ENCODE results near the gene TTYH2. TPM values are rescaled to one million over a fixed set of nuclear protein-coding genes. Genes with fewer than 3 reads are reported as not detected.

Gene TTYH2
- total and polyA plus RNA-seq, 2 experiments from 2014 or later: 1.4 to 3.9 TPM

- Histone ChIP-seq H3K4me2 (no peak overlapping the region), H3K9me2 (ENCODE audit: insufficient read depth) (no peaks in the 10 kb centered on the region), H3K27me3 (ENCODE audit: insufficient read depth) (no peaks in the 10 kb centered on the region), H4K20me1 (replicated peaks; ENCODE audit: insufficient read depth) (no peaks in the 10 kb centered on the region), H2AFZ (no peak overlapping the region), H3K27ac (ENCODE audit: low read depth) (no peak overlapping the region), H3K36me3 (ENCODE audit: insufficient read depth) (no peaks in the 10 kb centered on the region), H3K4me3 (no peak overlapping the region), H3K79me2 (replicated peaks; ENCODE audit: insufficient read depth) (no peaks in the 10 kb centered on the region), H3K4me1 (ENCODE audit: insufficient read depth) (no peaks in the 10 kb centered on the region), H3F3A (replicated peaks; ENCODE audit: low read depth) (no peaks in the 10 kb centered on the region)
- no peaks in the 10 kb centered on the region; the same call in 2 of the 3 replicates for H3K9me3 Mint-ChIP-seq
- TF ChIP-seq JUNB (IDR thresholded peaks at IDR 0.05; ENCODE audit: unreplicated experiment) (no peak), ETS1 (IDR thresholded peaks at IDR 0.05) (no peak), NANOG (IDR thresholded peaks at IDR 0.05; ENCODE audit: borderline replicate concordance) (no peak), POLR2AphosphoS5 (IDR thresholded peaks at IDR 0.05; ENCODE audit: low read depth) (no peak), EZH2 (IDR thresholded peaks at IDR 0.05; ENCODE audit: low read depth, unreplicated experiment) (no peak), CREB1 (CRISPR knock-in tag; IDR thresholded peaks at IDR 0.05; ENCODE audit: low read depth) (no peak), ZNF331 (CRISPR knock-in tag; IDR thresholded peaks at IDR 0.05; ENCODE audit: low read depth) (no peak), CTCF (conservative IDR thresholded peaks at IDR 0.05; ENCODE audit: low read depth in 2 of 2) (no peak), ZNF114 (CRISPR knock-in tag; IDR thresholded peaks at IDR 0.05) (no peak), EZH2phosphoT487 (IDR thresholded peaks at IDR 0.05; ENCODE audit: unreplicated experiment) (no peak), STAT1 (IDR thresholded peaks at IDR 0.05; ENCODE audit: unreplicated experiment) (no peak)
- TF ChIP-seq, protein P1, sequence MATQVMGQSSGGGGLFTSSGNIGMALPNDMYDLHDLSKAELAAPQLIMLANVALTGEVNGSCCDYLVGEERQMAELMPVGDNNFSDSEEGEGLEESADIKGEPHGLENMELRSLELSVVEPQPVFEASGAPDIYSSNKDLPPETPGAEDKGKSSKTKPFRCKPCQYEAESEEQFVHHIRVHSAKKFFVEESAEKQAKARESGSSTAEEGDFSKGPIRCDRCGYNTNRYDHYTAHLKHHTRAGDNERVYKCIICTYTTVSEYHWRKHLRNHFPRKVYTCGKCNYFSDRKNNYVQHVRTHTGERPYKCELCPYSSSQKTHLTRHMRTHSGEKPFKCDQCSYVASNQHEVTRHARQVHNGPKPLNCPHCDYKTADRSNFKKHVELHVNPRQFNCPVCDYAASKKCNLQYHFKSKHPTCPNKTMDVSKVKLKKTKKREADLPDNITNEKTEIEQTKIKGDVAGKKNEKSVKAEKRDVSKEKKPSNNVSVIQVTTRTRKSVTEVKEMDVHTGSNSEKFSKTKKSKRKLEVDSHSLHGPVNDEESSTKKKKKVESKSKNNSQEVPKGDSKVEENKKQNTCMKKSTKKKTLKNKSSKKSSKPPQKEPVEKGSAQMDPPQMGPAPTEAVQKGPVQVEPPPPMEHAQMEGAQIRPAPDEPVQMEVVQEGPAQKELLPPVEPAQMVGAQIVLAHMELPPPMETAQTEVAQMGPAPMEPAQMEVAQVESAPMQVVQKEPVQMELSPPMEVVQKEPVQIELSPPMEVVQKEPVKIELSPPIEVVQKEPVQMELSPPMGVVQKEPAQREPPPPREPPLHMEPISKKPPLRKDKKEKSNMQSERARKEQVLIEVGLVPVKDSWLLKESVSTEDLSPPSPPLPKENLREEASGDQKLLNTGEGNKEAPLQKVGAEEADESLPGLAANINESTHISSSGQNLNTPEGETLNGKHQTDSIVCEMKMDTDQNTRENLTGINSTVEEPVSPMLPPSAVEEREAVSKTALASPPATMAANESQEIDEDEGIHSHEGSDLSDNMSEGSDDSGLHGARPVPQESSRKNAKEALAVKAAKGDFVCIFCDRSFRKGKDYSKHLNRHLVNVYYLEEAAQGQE (IDR thresholded peaks at IDR 0.05; ENCODE audit: unreplicated experiment): no peak
- TF ChIP-seq, protein P2, sequence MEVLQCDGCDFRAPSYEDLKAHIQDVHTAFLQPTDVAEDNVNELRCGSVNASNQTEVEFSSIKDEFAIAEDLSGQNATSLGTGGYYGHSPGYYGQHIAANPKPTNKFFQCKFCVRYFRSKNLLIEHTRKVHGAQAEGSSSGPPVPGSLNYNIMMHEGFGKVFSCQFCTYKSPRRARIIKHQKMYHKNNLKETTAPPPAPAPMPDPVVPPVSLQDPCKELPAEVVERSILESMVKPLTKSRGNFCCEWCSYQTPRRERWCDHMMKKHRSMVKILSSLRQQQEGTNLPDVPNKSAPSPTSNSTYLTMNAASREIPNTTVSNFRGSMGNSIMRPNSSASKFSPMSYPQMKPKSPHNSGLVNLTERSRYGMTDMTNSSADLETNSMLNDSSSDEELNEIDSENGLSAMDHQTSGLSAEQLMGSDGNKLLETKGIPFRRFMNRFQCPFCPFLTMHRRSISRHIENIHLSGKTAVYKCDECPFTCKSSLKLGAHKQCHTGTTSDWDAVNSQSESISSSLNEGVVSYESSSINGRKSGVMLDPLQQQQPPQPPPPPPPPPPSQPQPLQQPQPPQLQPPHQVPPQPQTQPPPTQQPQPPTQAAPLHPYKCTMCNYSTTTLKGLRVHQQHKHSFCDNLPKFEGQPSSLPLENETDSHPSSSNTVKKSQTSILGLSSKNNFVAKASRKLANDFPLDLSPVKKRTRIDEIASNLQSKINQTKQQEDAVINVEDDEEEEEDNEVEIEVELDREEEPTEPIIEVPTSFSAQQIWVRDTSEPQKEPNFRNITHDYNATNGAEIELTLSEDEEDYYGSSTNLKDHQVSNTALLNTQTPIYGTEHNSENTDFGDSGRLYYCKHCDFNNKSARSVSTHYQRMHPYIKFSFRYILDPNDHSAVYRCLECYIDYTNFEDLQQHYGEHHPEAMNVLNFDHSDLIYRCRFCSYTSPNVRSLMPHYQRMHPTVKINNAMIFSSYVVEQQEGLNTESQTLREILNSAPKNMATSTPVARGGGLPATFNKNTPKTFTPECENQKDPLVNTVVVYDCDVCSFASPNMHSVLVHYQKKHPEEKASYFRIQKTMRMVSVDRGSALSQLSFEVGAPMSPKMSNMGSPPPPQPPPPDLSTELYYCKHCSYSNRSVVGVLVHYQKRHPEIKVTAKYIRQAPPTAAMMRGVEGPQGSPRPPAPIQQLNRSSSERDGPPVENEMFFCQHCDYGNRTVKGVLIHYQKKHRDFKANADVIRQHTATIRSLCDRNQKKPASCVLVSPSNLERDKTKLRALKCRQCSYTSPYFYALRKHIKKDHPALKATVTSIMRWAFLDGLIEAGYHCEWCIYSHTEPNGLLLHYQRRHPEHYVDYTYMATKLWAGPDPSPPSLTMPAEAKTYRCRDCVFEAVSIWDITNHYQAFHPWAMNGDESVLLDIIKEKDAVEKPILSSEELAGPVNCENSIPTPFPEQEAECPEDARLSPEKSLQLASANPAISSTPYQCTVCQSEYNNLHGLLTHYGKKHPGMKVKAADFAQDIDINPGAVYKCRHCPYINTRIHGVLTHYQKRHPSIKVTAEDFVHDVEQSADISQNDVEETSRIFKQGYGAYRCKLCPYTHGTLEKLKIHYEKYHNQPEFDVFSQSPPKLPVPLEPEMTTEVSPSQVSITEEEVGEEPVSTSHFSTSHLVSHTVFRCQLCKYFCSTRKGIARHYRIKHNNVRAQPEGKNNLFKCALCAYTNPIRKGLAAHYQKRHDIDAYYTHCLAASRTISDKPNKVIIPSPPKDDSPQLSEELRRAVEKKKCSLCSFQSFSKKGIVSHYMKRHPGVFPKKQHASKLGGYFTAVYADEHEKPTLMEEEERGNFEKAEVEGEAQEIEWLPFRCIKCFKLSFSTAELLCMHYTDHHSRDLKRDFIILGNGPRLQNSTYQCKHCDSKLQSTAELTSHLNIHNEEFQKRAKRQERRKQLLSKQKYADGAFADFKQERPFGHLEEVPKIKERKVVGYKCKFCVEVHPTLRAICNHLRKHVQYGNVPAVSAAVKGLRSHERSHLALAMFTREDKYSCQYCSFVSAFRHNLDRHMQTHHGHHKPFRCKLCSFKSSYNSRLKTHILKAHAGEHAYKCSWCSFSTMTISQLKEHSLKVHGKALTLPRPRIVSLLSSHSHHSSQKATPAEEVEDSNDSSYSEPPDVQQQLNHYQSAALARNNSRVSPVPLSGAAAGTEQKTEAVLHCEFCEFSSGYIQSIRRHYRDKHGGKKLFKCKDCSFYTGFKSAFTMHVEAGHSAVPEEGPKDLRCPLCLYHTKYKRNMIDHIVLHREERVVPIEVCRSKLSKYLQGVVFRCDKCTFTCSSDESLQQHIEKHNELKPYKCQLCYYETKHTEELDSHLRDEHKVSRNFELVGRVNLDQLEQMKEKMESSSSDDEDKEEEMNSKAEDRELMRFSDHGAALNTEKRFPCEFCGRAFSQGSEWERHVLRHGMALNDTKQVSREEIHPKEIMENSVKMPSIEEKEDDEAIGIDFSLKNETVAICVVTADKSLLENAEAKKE (CRISPR knock-in tag; IDR thresholded peaks at IDR 0.05): no peak
- peaks cover 6% of the 10 kb centered on the region for H3K27me3 Mint-ChIP-seq (ENCODE audit: insufficient read depth, low read depth, poor library complexity)
- DNase-seq (ENCODE audit: low spot score): no peak
- no peaks in the 10 kb centered on the region; the same call in 2 of the 3 replicates for H3K36me3 Mint-ChIP-seq (ENCODE audit: low read depth)
- ATAC-seq: no peak
- no peak overlapping the region for H3K4me3 Mint-ChIP-seq
- peaks cover 10% of the 10 kb centered on the region; the same call in 1 of the 3 replicates for H3K4me1 Mint-ChIP-seq
- H3K27ac Mint-ChIP-seq: no peak overlapping the region
Observed at GRCh38 chr17:74224959-74225725, 11.8 kb downstream of the TTYH2 start.
